Neural crest cell (in vitro differentiated cells): ENCODE results near the gene SLC6A19. TPM values are rescaled to one million over a fixed set of nuclear protein-coding genes. Genes with fewer than 3 reads are reported as not detected.

Experiments used
- DNase-seq: peaks from one replicate; pipeline ENCODE4 v3.0.0; 2021; ENCODE audit warnings: low read depth, mixed read lengths, low spot score
- H3K27ac Mint-ChIP-seq: one replicate; pipeline ENCODE4 v1.8.0; 2021; ENCODE audit warnings: mild to moderate bottlenecking, mixed read lengths; ENCODE audit not compliant: unreplicated experiment
- H3K27me3 Mint-ChIP-seq: 2 replicates; pipeline ENCODE4 v1.8.0; 2021; ENCODE audit warnings: low read depth, mild to moderate bottlenecking, mixed read lengths
- H3K36me3 Mint-ChIP-seq: 2 replicates; pipeline ENCODE4 v1.8.0; 2021; ENCODE audit warnings: low read depth, mild to moderate bottlenecking, mixed read lengths
- H3K4me1 Mint-ChIP-seq: 2 replicates; pipeline ENCODE4 v1.8.0; 2021; ENCODE audit warnings: mixed read lengths
- H3K4me3 Mint-ChIP-seq: one replicate; pipeline ENCODE4 v1.8.0; 2021; ENCODE audit warnings: mild to moderate bottlenecking, mixed read lengths
- H3K9me3 Mint-ChIP-seq: 2 replicates; pipeline ENCODE4 v1.8.0; 2021; ENCODE audit warnings: mixed read lengths
- CTCF ChIP-seq: fragments of 200-600 bp; sonication (generic); conservative IDR thresholded peaks from 2 replicates; pipeline ENCODE4 v1.5.0; 2021; ENCODE audit warnings: antibody characterized with exemption, mild to moderate bottlenecking
- total RNA-seq: library from RNA; stranded (reverse); gene quantifications from 2 replicates; pipeline ENCODE4 v1.2.1, GENCODE V29; 2021

The SLC6A19 gene
- total RNA-seq, 1 donor from 2014 or later = not detected

GRCh38 chr5:1179383-1179715 lies 22.0 kb upstream of the SLC6A19 start:
- Mint-ChIP-seq H3K36me3 (no peaks in the 10 kb centered on the region), H3K27me3 (no peaks in the 10 kb centered on the region), H3K4me3 (no peak overlapping the region), H3K9me3 (no peaks in the 10 kb centered on the region), H3K4me1 (peaks cover 10% of the 10 kb centered on the region), H3K27ac (no peak overlapping the region)
- DNase-seq = no peak
- no peak for TF ChIP-seq CTCF

- Mint-ChIP-seq H3K36me3 (no peaks in the 10 kb centered on the region), H3K27ac (no peak overlapping the region), H3K27me3 (no peaks in the 10 kb centered on the region), H3K9me3 (no peaks in the 10 kb centered on the region), H3K4me3 (no peak overlapping the region), H3K4me1 (peaks cover 9% of the 10 kb centered on the region)
- no peak for TF ChIP-seq CTCF
- no peak for DNase-seq
Measured at GRCh38 chr5:1180096-1180495, 21.3 kb upstream of the SLC6A19 start.

- no peak for DNase-seq
- H3K4me3 Mint-ChIP-seq = no peak overlapping the region
- no peaks in the 10 kb centered on the region for H3K36me3 Mint-ChIP-seq
- no peak overlapping the region for H3K27ac Mint-ChIP-seq
- H3K4me1 Mint-ChIP-seq = peaks cover 15% of the 10 kb centered on the region
- no peaks in the 10 kb centered on the region for H3K9me3 Mint-ChIP-seq
- TF ChIP-seq CTCF = no peak
- H3K27me3 Mint-ChIP-seq = no peaks in the 10 kb centered on the region
Measured at GRCh38 chr5:1180841-1181271, 20.5 kb upstream of the SLC6A19 start.

- DNase-seq = no peak
- H3K27ac Mint-ChIP-seq = no peak overlapping the region
- no peak overlapping the region for H3K4me3 Mint-ChIP-seq
- no peaks in the 10 kb centered on the region for H3K27me3 Mint-ChIP-seq
- no peak for TF ChIP-seq CTCF
- peaks cover 21% of the 10 kb centered on the region for H3K4me1 Mint-ChIP-seq
- H3K36me3 Mint-ChIP-seq = no peaks in the 10 kb centered on the region
- H3K9me3 Mint-ChIP-seq = no peaks in the 10 kb centered on the region
Measured at GRCh38 chr5:1181451-1182359, 19.7 kb upstream of the SLC6A19 start.

GRCh38 chr5:1182360-1182632 lies 19.1 kb upstream of the SLC6A19 start:
- Mint-ChIP-seq H3K4me1 (peaks cover 21% of the 10 kb centered on the region), H3K27me3 (no peaks in the 10 kb centered on the region), H3K36me3 (no peaks in the 10 kb centered on the region), H3K27ac (no peak overlapping the region), H3K9me3 (no peaks in the 10 kb centered on the region), H3K4me3 (no peak overlapping the region)
- TF ChIP-seq CTCF = no peak
- no peak for DNase-seq
